ENCODE data around the gene CACNA1C. TPM values are rescaled to one million over a fixed set of nuclear protein-coding genes. Genes with fewer than 3 reads are reported as not detected.

CACNA1C gene
- total and polyA plus RNA-seq, 10 of the 15 experiments (the other 5 are each of a cell fraction or from before 2014, with no cell fraction given): under 0.01 to 0.15 (median 0.09) TPM; not detected in 5

DNA sequence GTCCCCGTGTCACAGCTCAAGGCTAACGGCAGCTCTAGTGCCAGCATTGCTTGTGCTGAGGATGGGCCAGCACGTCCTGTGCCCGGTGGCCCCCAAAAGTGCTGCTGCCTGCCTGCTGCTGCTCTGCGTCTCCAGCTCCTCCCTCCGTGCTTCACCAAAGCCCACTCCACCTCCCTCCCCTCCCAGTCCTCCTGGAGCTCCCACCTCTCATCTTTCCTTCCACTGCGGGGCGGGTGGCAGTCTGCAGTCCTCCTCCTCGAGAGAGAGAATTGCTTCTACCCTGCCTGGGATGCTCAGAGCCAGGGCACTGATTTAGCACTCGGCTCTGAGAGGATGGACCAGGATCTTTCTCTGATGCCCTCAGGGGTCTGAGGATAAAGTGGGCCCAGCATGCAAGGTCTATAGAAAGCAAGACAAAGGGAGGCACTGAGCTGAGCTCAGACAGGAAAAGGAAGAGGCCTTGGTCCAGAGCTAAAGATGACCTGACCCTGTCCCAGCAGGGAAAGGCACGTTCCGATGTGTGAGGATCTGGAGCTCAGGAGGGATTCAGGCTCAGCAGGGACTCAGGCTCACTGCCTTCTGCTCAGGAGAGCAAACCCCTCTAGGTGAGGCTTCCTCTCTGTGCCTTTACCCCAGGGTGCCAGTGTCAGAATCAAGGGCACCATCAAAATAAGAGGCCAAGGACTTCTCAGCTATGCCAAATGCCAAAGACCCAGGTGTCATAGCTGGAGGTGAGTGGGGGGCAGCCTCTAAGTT, 628.8 kb downstream of the CACNA1C start:
- 59% methylated on average over 11 of the region's 12 CpGs for WGBS (ENCODE audit: insufficient coverage, insufficient replicate concordance, low lambda C conversion rate, missing lambda C conversion rate)
- FAIRE-seq (no peak), DNase-seq (ENCODE audit: low read depth, low spot score) (no peak), ATAC-seq (no peak; the same call in 2 of the 3 replicates)
- H3K27ac ChIP-seq (ENCODE audit: control insufficient read depth, insufficient read depth): no peak overlapping the region
- BruUV-seq (replicated peaks): no TSS peak
- no peak for TF ChIP-seq NR2F1 (conservative IDR thresholded peaks at IDR 0.05)
- TF ChIP-seq, protein P1, sequence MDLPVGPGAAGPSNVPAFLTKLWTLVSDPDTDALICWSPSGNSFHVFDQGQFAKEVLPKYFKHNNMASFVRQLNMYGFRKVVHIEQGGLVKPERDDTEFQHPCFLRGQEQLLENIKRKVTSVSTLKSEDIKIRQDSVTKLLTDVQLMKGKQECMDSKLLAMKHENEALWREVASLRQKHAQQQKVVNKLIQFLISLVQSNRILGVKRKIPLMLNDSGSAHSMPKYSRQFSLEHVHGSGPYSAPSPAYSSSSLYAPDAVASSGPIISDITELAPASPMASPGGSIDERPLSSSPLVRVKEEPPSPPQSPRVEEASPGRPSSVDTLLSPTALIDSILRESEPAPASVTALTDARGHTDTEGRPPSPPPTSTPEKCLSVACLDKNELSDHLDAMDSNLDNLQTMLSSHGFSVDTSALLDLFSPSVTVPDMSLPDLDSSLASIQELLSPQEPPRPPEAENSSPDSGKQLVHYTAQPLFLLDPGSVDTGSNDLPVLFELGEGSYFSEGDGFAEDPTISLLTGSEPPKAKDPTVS (IDR thresholded peaks at IDR 0.05; ENCODE audit: low read depth, low read length): no peak
- ChIA-PET RAD21 (ENCODE audit: unreplicated experiment) (no interaction called here), CTCF (no interaction called here), SMC1A (ENCODE audit: uncharacterized antibody, unreplicated experiment) (interaction anchor here (1.6 kb wide), 1 partner anchor 102 kb away, joined by 4 read pairs; no protein-coding TSS in a partner anchor), POLR2A (interaction anchor here (0.5 kb wide), 1 partner anchor 48 kb away, joined by 3 read pairs; no protein-coding TSS in a partner anchor)
- intact Hi-C loops (cut with micrococcal nuclease; ENCODE audit: unreplicated experiment): loop anchor here (2.0 kb wide), 1 partner anchor 103 kb away; no protein-coding TSS in a partner anchor
- H3K4me3 ChIP-seq: no peak overlapping the region
- peaks cover 0 to 2% of the 10 kb centered on the region in 2 experiments; a peak in 2 of 4 replicates for H3K27me3 ChIP-seq (replicated peaks in 1 of 2; ENCODE audit: control insufficient read depth in 2 of 2, insufficient read depth in 2 of 2, low read length in 1 of 2)
- H4K20me1 ChIP-seq (ENCODE audit: control insufficient read depth, insufficient read depth): no peaks in the 10 kb centered on the region
- no peaks in the 10 kb centered on the region for H3K79me2 ChIP-seq (ENCODE audit: control insufficient read depth, insufficient read depth, low read length)
- H3K9ac ChIP-seq (ENCODE audit: control insufficient read depth, insufficient read depth, low read length): no peak overlapping the region
- in situ Hi-C loops (cut with MboI): no loop called here
- H3K9me3 ChIP-seq (replicated peaks; ENCODE audit: control insufficient read depth, insufficient read depth, low read length): no peaks in the 10 kb centered on the region
- H3K4me1 ChIP-seq (ENCODE audit: control insufficient read depth, insufficient read depth, low read length): no peaks in the 10 kb centered on the region
- H3K4me2 ChIP-seq (ENCODE audit: control insufficient read depth, insufficient read depth): no peak overlapping the region
- no peaks in the 10 kb centered on the region for H3K36me3 ChIP-seq (ENCODE audit: control insufficient read depth in 2 of 2, insufficient read depth in 2 of 2, low read length in 1 of 2)
- no peak overlapping the region for H2AFZ ChIP-seq (ENCODE audit: control insufficient read depth, low read depth, low read length)

Measured in GM12878 (cell line).